Prostate gland (tissue), 2 donors: Measurements from ENCODE around the gene PNMA1.
"Not testable (repeated sequence)": the region's sequence is repeated elsewhere in the genome, so short reads cannot be mapped to it uniquely, and the experiment has no call there.

Experiments used
- CTCF ChIP-seq, 4 experiments: fragments of 200-600 bp in 2 of 4; fragments of 450-650 bp in 2 of 4; sonication (generic) in 2 of 4; IDR thresholded peaks; 1 replicate in 3 of 4; 2 replicates in 1 of 4; pipeline ENCODE4 v1.5.1; 2016 to 2019; ENCODE audit warnings: antibody characterized with exemption in 4 of 4, mild to moderate bottlenecking in 2 of 4, moderate library complexity in 2 of 4
- POLR2A ChIP-seq: fragments of 450-650 bp; IDR thresholded peaks from one replicate; pipeline ENCODE4 v1.6.1; 2016; ENCODE audit warnings: antibody characterized with exemption, mild to moderate bottlenecking
- POLR2AphosphoS5 ChIP-seq: sonication (generic); formaldehyde crosslinking; IDR thresholded peaks from one replicate; pipeline ENCODE4 v1.6.1; 2017; ENCODE audit warnings: antibody characterized with exemption

- TF ChIP-seq CTCF (IDR thresholded peaks at IDR 0.05); POLR2AphosphoS5; POLR2A: not testable (repeated sequence)
Measured at GRCh38 chr14:73708076-73708475, 6.1 kb downstream of the PNMA1 start.
